ENCODE data around the gene PGLYRP1.

PGLYRP1 gene

GRCh38 chr19:45994456-45994997 is 28.3 kb downstream of the PGLYRP1 start:
- H3K4me3 ChIP-seq (ENCODE audit: low read depth, low read length) = peak overlapping the region; percentile 67
- TF ChIP-seq, protein P1, sequence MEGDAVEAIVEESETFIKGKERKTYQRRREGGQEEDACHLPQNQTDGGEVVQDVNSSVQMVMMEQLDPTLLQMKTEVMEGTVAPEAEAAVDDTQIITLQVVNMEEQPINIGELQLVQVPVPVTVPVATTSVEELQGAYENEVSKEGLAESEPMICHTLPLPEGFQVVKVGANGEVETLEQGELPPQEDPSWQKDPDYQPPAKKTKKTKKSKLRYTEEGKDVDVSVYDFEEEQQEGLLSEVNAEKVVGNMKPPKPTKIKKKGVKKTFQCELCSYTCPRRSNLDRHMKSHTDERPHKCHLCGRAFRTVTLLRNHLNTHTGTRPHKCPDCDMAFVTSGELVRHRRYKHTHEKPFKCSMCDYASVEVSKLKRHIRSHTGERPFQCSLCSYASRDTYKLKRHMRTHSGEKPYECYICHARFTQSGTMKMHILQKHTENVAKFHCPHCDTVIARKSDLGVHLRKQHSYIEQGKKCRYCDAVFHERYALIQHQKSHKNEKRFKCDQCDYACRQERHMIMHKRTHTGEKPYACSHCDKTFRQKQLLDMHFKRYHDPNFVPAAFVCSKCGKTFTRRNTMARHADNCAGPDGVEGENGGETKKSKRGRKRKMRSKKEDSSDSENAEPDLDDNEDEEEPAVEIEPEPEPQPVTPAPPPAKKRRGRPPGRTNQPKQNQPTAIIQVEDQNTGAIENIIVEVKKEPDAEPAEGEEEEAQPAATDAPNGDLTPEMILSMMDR (IDR thresholded peaks at IDR 0.05; ENCODE audit: low read depth, low read length) = no peak

DNA sequence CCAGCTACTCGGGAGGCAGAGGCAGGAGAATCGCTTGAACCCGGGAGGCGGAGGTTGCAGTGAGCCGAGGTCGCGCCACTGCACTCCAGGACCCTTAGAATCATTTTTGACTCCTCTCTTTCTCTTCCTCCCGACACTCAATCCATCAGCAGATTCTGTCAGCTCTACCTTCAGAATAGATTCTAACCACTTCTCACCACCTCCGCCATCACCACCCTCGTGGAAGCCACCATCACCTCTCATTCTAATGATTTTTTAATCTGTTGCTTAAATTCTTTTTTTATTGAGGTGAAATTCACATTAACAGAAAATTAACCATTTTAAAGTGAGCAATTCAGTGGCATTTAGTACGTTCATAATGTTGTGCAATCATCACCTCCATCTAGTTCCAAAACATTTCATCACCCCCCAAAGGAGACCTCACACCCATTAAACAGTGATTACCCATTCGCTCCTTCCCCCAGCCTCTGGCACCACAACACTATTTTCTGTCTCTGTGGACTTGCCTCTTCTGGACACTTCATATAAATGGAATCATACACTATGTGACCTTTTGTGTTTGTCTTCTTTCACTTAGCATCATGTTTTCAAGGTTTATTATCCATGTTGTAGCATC is 32.6 kb downstream of the PGLYRP1 start:
- H3K4me3 ChIP-seq (ENCODE audit: low read depth, low read length) = no peak overlapping the region
- TF ChIP-seq, protein P1 (IDR thresholded peaks at IDR 0.05; ENCODE audit: low read depth, low read length) = no peak

- TF ChIP-seq, protein P1 (IDR thresholded peaks at IDR 0.05; ENCODE audit: low read depth, low read length) = no peak
- H3K4me3 ChIP-seq (ENCODE audit: low read depth, low read length) = no peak overlapping the region
Observed at GRCh38 chr19:45985321-45985720, 37.5 kb downstream of the PGLYRP1 start.

DNA sequence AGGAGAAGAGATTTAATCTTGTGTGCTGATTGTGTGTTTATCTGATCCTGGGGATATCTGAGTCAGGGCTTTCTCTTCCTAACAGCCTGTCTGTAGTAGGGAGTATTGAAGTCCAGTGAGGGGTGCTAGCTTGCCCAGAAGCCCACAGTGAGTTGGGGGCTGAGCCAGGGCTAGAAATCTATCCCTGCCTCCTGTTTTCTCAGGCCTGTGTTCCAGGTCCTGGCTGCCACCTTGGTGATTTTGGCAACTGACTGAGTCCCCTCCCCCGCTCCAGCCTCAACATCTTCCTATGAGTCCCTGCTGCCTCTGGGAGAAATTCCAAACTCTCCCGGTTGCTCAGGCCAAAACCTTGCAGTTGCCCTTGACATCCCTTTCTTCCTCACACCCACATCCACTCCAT is 41.5 kb downstream of the PGLYRP1 start:
- TF ChIP-seq, protein P1 (IDR thresholded peaks at IDR 0.05; ENCODE audit: low read depth, low read length) = no peak
- no peak overlapping the region for H3K4me3 ChIP-seq (ENCODE audit: low read depth, low read length)

- TF ChIP-seq, protein P1 (IDR thresholded peaks at IDR 0.05; ENCODE audit: low read depth, low read length) = no peak
- H3K4me3 ChIP-seq (ENCODE audit: low read depth, low read length) = no peak overlapping the region
Observed at GRCh38 chr19:45978156-45978555, 44.7 kb downstream of the PGLYRP1 start.

GRCh38 chr19:45976178-45976577 is 46.7 kb downstream of the PGLYRP1 start:
- TF ChIP-seq, protein P1 (IDR thresholded peaks at IDR 0.05; ENCODE audit: low read depth, low read length) = no peak
- no peak overlapping the region for H3K4me3 ChIP-seq (ENCODE audit: low read depth, low read length)

GRCh38 chr19:45975306-45976070 is 47.4 kb downstream of the PGLYRP1 start:
- no peak overlapping the region for H3K4me3 ChIP-seq (ENCODE audit: low read depth, low read length)
- TF ChIP-seq, protein P1 (IDR thresholded peaks at IDR 0.05; ENCODE audit: low read depth, low read length) = no peak

Data from WI38 (cell line).